HG02571 (cell line): ENCODE measurements around the gene ARHGAP12.

Experiments
- ATAC-seq: cut with Tn5 transposase; IDR thresholded peaks from one replicate; pipeline ENCODE4 v1.9.1; 2021; ENCODE audit warnings: mild to moderate bottlenecking, moderate library complexity; ENCODE audit not compliant: unreplicated experiment

ARHGAP12 gene

DNA sequence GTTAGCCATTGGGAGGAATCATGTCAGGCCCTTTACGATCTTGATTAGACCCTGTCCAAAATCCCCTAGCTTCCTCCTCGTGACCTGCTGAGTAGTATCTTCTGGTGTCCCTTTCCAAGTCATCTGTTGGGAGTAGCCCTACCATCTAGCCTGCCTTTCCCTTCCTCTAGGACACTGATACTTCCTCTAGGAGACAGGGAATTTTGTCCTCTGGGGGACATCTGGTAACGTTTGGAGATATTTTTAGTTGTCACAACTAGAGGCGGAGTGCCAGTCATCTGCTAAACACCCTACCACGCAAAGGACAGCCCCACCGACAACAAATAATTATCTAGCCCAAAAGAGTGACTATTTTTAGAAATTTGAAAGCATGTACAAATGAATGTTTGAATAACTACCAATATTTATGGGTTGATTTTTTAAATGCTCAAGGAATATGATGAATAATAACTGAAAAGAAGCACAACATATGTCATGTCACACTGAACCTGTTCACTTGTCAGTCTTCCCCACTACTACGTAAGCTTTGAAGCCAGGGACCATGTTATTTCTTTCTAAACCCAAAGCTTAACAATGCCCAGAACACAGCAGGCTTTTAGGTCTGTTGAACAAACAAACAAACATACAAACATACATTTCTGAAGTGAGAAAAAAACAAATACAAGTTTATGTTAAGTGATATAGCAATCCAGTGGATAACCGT lies 105.9 kb downstream of the ARHGAP12 start:
- no peak for ATAC-seq

DNA sequence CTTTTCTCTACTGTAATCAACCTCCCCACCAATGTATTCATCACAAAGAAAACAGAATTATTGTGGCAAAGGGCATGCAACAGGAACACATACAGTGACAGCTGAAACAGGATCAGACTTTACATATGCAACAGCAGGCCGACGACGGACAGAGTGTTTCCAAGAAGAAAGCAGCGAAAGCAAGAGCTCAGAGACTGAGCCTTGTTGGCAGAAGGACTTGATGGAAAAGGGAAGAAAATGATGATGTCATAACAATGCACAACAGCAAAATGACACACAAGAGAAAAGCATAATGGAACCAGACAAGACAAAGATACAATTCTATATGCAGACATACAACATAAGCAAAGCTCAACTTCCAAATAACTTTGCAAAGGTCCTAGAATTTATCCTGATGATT lies 106.5 kb downstream of the ARHGAP12 start:
- no peak for ATAC-seq

DNA sequence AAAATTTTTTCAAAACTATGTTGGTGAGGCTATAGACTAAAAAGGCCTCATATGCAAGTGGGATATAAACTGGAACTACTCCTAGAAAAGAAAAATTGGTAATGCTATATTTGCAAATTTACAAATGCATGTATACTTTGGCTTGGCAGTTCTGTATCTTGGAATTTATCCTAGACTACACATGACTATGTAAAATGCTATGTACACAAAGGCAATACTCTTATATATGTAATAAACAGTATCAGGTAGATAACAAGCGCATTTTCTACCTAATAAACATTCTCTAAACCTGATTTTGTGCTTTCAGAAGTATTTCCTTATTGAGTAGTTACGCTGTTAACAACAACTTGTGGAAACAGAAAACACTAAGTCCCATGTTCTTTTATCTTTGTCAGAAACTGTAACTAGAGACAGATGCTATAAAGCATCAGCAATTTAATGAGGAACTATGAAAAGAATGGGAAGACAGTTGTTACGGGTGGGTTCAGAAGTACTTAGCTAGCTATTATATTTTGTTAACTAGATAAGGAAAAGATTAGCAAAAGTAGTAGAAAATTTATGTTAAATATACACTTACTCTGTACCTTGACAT lies 107.8 kb downstream of the ARHGAP12 start:
- ATAC-seq: no peak

DNA sequence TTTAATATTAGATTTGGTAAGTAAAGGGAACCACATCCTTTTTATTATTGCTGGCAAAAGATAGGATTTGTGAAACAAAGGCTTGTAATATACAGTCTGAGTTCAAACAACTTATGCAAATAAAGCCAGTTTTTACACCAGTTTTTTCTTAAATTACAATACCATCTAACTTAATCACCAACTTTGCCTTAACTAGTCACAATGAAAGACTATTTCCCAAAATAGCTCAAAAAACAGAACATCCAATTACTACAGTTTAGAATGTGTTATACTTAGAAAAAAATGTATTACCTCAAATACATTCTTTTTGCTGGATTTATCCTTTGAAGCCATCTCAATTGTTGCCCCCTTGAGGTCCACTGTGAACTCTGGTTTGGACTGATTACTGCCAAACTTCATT lies 108.5 kb downstream of the ARHGAP12 start:
- no peak for ATAC-seq

DNA sequence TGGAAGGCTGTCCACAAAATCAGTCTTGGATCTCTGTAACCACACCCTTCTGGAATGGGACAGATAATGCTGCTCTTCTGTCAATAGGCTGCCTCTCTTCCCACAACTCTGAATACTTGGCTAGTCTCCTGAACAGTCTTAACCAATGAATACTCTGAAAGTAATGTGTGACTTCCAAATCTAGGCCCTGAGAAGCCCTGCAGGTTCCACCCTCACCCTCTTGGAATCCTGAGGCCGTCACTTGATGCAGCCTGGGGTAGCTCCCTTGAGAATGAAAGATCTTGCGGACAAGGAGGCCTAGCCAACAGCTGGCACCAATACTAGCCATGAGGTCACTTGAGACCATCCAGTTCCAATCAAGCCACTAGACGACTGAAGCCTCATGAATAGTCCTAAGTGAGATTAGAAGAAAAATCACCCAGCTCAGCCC lies 109.2 kb downstream of the ARHGAP12 start:
- ATAC-seq: no peak

DNA sequence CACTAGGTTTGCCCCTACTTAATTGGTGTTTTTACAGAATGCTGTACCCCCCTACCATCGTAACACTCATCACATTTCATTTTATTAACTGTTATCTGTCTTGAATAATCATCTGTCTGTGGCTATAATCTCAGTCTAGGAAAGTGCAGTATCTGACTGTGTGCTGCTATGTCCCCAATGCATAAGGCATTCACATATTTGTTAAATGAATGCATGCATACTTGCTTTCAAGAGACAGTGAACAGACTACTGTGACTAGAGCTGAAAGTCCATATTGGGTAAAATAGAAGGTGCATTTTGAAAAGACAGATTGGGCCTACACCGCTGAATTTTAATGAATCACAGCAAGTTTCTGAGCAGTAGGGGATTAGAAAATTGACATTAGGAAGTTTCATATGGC lies 112.3 kb downstream of the ARHGAP12 start:
- no peak for ATAC-seq

DNA sequence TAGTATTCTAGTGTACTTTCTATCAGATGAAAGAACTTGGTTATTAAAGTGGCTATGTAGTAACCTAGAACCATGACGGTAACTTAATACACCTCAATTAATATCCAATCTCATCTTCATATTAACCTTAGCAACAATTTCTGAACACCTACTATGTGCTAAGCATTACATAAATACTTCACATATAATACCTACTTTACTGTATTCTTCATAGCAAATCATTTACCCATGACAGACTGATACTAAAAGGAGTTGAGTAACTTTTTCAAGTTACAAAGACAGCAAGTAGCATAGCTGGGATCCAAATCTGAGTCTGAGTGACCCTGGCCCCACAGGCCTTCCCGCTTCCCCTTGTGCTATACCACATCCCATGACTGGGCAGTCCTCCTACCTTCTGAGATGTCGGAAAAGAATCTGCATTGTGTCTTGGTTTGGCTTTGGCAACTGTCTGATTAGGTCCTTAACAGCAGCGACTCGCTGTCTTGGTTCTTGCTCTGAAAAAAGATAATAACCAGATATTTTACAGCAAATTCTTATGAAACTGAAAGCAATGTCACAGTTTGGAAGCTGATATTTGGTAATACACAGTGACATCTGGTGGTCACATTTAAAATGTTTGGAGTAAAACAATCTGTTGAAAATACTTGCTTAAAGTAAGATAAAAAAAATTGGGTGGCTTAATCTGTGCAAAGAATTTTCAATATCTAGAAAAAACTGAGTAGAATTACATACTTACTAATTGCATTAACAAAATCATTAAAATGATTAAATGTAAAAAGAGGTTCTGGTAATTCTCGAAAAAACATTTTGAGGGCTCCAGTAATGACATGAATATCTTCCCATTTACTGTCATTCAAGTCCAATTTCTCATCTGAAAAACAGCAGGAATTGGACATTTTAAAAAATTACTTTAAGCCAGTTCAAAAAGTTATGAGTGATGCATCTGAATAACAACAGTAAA lies 120.1 kb downstream of the ARHGAP12 start:
- no peak for ATAC-seq

DNA sequence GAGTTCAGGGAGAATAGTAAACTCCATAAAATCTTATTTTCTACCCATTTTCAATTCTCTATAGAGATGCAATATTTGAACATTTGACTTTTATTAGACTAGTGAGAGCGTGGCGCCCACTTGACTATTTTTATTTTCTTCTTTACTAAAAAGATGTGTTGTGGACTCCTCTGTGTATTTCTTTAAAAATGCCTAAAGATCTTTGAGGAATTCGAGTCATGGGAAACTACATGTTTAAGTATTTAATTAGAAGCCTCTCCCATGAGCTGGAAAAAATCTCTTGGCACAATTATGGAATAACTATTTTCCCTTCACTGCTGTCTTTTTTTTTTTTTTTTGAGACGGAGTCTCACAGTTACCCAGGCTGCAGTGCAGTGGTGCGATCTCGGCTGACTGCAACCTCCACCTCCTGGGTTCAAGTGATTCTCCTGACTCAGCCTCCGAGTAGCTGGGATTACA lies 124.2 kb downstream of the ARHGAP12 start:
- no peak for ATAC-seq

DNA sequence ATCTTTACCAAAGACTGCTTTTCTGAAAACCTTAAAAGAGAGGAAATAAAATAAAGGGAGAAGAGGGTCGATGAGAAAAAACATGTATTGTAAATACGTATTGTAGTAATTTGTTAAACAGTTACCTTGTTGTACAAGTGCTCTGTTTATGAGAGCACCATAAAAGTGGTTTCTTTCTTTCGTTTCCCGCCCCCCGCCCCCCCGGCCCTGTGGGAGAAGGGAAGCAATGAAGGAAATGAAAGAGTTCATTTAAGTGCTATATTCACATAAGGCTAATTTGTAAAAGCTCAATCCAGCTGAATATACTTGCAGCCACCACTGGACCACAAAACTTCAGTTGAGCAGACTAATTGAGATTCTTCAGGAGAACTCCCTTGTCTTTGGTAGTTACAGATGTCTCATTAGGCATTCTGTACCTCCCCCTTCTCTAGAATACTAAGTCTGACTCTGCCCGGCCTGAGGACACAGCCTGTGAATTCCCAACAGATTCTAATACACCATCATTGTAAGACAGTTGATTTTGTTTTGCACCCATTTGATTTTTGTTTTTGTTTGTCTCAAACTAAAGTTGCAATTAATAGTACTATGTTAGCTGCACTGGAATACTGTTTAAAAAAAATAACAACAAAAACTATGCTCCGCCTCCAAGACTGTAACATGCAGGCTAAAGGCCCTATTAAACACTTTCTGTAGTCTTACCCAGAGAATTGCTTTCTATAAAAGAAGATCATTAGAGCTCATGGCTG lies 124.9 kb downstream of the ARHGAP12 start:
- no peak for ATAC-seq

DNA sequence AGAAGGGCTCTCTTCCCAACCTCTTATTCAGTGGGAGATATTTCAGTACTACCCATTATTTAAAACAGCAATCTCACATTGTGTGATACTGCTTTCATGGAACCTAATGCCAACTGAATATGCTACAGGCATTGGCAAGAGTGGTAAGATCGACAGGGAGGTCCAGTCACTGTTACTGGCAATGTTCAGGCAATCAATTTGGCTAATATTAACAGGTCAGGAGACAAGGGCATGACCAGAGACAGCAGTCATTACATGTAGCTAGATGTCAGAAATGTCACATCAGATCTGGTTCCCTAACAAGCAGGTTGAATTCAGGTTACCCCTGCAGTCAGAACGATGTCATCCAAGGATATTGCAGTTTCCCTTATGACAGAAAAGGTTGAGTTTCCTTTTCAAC lies 129.4 kb downstream of the ARHGAP12 start:
- no peak for ATAC-seq

DNA sequence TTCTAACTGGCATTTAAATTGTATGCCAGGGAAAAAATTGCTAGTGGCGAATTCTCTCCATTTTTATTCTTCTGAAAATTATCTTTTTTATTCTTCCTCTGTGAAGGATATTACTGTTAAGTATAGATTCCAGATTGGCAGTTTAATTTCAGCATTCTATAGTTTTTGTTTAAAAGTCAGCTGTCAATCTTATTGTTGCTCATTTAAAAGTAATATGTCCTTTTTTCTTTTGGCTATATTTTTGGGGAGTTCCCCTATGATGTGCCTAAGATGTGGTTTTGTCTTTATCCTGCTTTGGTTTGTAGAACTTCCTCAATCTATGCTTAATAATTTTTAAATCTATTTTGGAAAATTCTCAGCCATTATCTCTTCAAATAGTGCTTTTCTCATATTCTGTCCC lies 135.9 kb downstream of the ARHGAP12 start:
- no peak for ATAC-seq

DNA sequence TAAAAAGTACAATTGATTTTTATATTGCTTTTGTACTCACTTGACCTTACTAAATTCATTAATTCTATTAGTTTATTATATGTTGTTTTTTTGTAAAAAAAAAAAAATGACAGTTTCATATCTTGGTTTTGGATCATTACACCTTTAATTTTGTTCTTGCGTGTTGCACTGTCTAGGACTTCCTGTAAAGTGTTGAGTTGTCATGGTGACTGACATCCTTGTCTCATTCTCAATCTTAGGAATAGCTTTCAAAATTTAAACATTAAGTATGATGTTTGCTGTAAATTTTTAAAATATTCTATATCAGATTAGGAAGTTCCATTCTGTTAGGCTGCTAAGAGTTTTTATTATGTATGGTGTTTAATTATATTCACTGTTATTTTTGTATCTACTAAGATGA lies 139.1 kb downstream of the ARHGAP12 start:
- no peak for ATAC-seq

DNA sequence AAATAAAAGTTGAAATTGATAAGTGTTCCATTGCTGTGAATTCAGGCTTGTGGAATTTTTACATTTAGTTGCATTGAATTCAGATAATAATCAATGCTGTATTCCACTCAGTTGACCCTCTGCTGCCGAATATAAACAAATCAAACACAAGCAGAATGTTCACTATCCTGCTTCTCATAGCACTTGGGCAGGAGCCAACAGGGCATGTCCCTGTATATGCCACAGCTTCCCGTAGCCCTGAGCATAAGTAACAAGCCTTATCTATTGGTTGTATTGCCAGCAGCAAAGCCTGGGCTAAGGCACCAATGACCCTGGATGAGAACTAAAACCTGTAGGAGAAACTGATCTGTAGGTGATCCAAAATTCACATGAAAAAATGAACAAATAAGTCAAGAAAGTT lies 145.9 kb downstream of the ARHGAP12 start:
- ATAC-seq: no peak

DNA sequence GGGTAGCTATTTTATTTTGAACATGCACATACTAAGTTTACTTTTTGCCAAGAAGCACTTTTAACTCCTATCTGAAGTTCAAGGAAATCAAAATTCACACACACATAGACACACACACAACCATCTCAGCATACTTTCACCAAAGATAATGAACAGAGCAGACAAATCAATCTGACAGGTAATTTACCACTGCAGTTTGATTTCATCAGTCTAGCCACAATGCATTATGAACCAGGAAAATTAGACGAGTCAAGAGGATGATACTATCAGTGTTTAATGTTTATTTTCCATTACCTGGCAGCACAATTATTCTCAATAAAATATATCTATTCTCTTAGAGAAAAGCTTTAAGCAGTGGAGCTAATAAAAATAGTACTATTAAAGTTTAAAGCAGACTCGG lies 147.9 kb downstream of the ARHGAP12 start:
- no peak for ATAC-seq

DNA sequence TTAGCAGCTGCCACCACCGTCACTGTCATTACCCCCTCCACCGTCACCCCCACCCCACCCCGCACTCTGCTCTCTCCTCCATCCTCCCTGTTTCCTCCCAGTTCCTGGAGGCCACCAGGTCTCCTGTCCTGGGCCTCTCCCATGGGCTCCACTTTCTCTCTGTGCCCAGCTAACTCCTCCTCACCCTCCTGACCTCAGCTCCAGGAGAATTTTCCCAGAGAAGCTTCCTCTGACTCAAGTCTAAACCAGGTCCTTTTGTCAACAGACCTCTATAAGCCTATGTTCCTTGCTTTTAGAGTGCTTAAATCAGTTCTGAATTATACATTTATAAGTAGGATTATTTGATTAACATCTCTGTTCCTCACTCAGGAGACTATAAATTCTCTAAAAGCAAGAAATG lies 150.0 kb downstream of the ARHGAP12 start:
- no peak for ATAC-seq

DNA sequence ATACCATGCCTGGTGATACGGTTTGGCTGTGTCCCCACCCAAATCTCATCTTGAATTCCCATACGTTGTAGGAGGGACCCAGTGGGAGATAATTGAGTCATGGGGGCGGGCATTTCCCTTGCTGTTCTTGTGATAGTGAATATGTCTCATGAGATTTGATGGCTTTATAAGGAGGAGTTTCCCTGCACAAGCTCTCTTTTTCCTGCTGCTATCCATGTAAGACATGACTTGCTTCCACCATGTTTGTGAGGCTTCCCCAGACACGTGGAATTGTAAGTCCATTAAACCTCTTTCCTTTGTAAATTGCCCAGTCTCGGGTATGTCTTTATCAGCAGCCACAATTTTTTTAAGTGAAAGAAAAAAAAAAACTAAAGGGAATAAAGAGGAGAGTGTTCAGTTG lies 152.5 kb downstream of the ARHGAP12 start:
- ATAC-seq: no peak

DNA sequence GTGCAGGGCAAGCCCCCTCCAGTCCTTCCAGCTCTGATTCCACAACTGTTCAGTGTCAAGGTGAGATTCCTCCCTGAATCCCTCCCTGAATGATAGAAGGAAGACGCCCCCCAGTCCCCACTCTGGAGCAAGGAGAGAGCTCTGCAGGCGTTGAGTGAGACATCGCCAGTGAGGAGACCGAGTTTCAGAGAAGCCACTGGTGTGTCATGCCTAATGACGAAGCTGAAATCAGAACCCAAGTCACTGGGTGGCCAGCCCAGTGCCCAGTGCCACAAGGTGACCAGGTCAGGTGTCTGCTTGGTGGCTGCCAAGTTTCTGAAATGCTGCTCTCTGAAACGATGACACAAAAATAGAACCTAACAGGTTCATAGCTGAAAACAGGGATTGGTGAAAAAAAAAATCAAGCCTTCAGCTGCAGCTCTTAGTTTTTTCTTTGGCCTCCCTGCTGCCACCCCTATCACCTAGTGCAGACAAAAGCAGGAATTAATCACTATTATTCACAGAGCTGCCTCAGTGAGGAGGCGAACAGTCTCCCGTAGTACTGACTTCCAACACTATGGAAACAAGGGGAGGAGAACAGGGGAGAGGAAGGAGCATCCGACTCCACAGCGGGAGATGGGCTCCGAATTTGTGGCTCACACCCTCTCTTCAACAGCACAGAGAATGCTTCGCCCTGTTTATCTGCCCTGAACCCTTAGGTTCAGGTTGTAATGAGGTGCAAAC lies 153.5 kb downstream of the ARHGAP12 start:
- no peak for ATAC-seq

DNA sequence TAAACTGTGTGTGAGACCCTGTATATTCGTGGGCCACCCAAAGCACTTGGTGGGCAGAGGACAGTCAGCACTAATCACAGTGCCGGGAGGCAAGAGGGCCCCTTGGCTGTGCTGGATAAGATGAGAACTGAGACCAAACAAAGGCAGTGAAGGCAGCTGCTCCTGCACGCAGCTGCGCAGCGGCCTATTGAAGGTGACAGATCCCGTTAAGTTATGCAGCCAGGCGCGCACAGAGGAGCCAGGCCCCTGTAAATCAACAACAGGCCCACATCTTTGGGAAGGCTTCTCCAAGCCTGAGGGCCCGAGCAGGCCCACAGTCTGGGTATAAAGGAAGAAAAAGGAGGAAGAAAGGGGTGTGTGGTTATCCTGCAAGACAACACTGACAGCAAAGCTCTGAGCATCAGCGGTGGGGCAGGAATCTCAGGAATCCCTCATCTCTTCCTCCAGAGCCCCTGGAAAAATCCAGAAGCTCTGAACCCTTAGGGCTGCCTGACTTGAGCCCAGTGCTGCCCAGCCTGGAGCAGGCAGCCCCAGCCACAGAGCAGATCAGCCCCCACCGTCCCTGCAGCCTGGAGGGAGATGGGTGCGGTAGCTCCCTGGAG lies 154.2 kb downstream of the ARHGAP12 start:
- no peak for ATAC-seq

DNA sequence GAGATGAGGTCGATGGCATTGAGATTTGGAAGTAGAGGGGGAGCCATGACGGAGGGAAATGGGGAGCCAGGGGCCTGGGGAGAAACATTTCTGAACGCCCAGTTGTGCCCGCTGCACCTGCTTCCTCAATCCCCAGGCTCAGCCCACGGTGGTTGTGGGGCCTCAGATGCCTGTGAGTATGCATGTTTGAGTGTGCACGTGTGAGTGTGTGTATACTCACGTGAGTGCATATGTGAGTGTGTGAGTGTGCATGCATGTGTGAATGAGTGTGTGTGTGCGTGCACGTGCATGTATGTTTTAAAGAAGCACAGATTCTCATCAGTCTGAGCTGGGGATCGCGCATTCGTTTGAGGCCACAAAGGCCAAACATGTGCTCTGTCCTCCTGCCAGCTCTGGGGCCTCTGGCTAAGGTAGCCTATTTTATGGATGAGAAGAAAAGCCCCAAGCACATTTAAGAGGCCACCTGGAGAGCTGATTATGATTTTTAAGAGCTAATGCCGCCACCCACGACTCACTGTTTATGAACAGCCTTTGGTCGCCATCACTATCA lies 154.8 kb downstream of the ARHGAP12 start:
- ATAC-seq: no peak
